Measurements from ENCODE around the gene ARHGAP10.

DNA sequence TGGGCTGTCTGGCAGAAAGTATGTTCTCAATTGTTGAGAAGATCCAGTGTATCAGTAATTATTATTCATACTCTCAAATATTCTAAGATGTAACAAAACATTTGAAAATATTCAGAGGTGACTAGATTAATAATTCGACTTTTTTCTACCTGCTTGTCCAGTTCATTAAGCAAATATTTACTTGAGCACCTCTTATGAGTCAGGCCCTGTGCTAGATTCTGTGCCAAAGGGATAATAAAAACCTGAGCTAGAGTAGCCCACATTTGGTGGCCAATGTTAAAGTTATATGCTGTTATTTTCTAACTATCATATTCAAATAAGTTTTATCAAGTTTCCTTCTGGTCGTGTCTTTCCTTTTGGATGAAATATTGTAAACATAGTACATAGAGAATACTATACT is 58.5 kb downstream of the ARHGAP10 start:
- TF ChIP-seq GATA3 (IDR thresholded peaks at IDR 0.05; ENCODE audit: low read depth, low read length) (no peak), GATA2 (IDR thresholded peaks at IDR 0.05; ENCODE audit: low read depth, low read length) (no peak)

All from SH-SY5Y (cell line).